Brain microvascular endothelial cell (primary cell): ENCODE measurements around the gene SECTM1.

ENCODE experiments used
- DNase-seq: peaks from one replicate; pipeline ENCODE4 v3.0.0-alpha.2; 2020
- H3K27ac ChIP-seq: fragments of 250-450 bp; sonication (Bioruptor Pico); 2 replicates; pipeline ENCODE4 v1.5.1; 2020; ENCODE audit warnings: mild to moderate bottlenecking, moderate library complexity
- H3K27me3 ChIP-seq: fragments of 250-450 bp; sonication (Bioruptor Pico); replicated peaks from 2 replicates; pipeline ENCODE4 v1.5.1; 2020; ENCODE audit warnings: mild to moderate bottlenecking
- H3K36me3 ChIP-seq: fragments of 250-450 bp; sonication (Bioruptor Pico); replicated peaks from 2 replicates; pipeline ENCODE4 v1.5.1; 2020; ENCODE audit warnings: mild to moderate bottlenecking
- H3K4me3 ChIP-seq: 2 replicates; pipeline ENCODE4 v1.5.1; 2011; ENCODE audit warnings: low read depth, mild to moderate bottlenecking, control low read depth, low read length, moderate library complexity
- CTCF ChIP-seq: IDR thresholded peaks from 2 replicates; pipeline ENCODE4 v1.5.1; 2011; ENCODE audit warnings: low read depth, mild to moderate bottlenecking, moderate library complexity, low read length, control low read depth, inconsistent platforms; ENCODE audit errors: missing control alignments
- in situ Hi-C: cut with HindIII; loops from 2 replicates; pipeline ENCODE4 v1.10.0; 2017; ENCODE audit warnings: low sequenced_read_pairs, low pct_ligation_motif_present

SECTM1 gene

GRCh38 chr17:82275326-82275725 lies 58.2 kb downstream of the SECTM1 start:
- H3K27me3 ChIP-seq, result no peaks in the 10 kb centered on the region
- in situ Hi-C loops, result no loop called here

GRCh38 chr17:82274134-82275020 lies 59.2 kb downstream of the SECTM1 start:
- no peak for TF ChIP-seq CTCF
- H3K27ac ChIP-seq, result no peak overlapping the region
- no peak overlapping the region for H3K4me3 ChIP-seq
- peaks cover 26% of the 10 kb centered on the region for H3K36me3 ChIP-seq
- DNase-seq, result no peak
- in situ Hi-C loops, result no loop called here
- H3K27me3 ChIP-seq, result no peaks in the 10 kb centered on the region

More at GRCh38 chr17:82275326-82275725, 58.2 kb downstream of the SECTM1 start:
- no peak overlapping the region for H3K4me3 ChIP-seq
- H3K27ac ChIP-seq, result no peak overlapping the region
- peaks cover 17% of the 10 kb centered on the region for H3K36me3 ChIP-seq
- no peak for DNase-seq
- no peak for TF ChIP-seq CTCF

- peaks cover 32% of the 10 kb centered on the region for H3K36me3 ChIP-seq
- H3K4me3 ChIP-seq, result peak within 1 kb of the TSS; percentile 82
- no peaks in the 10 kb centered on the region for H3K27me3 ChIP-seq
- in situ Hi-C loops, result no loop called here
- H3K27ac ChIP-seq, result peak within 1 kb of the TSS; percentile 97
- no peak for TF ChIP-seq CTCF
- DNase-seq, result peak; percentile 78
Observed at GRCh38 chr17:82273327-82274133, 60.0 kb downstream of the SECTM1 start, which contains the start of gene CSNK1D. TSS of gene CSNK1D (minus strand) at chr17:82273700. CDS start at chr17:82273381, 319 bp downstream.

- in situ Hi-C loops, result no loop called here
- no peak for TF ChIP-seq CTCF
- no peaks in the 10 kb centered on the region for H3K27me3 ChIP-seq
Observed at GRCh38 chr17:82272495-82273326, 60.9 kb downstream of the SECTM1 start.

GRCh38 chr17:82271401-82271800 lies 62.2 kb downstream of the SECTM1 start:
- in situ Hi-C loops, result no loop called here
- no peak overlapping the region for H3K27ac ChIP-seq
- peaks cover 40% of the 10 kb centered on the region for H3K36me3 ChIP-seq
- no peak for DNase-seq
- H3K27me3 ChIP-seq, result no peaks in the 10 kb centered on the region
- TF ChIP-seq CTCF, result no peak
- H3K4me3 ChIP-seq, result peak overlapping the region; percentile 82

More at GRCh38 chr17:82272495-82273326, 60.9 kb downstream of the SECTM1 start:
- H3K27ac ChIP-seq, result peak overlapping the region; percentile 97
- H3K4me3 ChIP-seq, result peak overlapping the region; percentile 82
- DNase-seq, result no peak
- peaks cover 36% of the 10 kb centered on the region for H3K36me3 ChIP-seq
